ENCODE data around the gene VAC14.

The VAC14 gene

DNA sequence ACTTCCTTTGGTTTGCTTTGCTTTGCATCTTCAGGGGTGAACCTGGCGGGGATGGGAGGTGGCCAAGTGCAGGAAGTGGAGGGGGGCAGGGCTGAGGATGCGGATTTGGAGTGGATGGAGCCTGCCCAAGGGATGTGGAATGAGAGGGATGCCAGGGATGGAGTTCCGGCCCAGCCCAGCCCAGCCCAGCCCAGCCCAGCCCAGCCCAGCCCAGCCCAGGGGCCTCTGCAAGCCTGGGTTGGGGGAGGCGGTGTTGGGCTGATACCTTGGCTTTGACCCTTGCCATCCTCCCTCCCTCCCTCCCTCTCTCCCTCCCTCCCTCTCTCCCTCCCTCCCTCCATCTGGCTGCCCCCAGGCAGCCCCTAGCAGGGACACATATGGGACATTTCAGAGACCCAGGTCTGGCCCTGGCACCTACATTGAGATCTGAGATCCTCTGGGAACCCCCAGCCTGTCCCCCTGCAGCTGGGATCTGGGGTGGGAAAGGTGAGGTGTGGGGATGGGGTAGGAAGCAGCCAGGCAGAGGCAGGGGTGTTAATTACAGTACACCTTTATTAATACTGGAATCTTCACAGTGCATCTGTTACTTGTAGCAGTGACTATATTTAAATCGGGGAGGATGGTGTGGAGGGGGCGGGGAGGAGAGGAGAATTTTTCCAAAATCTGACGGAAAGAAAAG, 140.1 kb downstream of the VAC14 start:
- H3K27ac ChIP-seq (replicated peaks): no peak overlapping the region
- no peaks in the 10 kb centered on the region for H3K27me3 ChIP-seq (ENCODE audit: insufficient read depth, poor library complexity, severe bottlenecking)
- no peak for DNase-seq (ENCODE audit: low read depth in 1 of 2, low spot score in 1 of 2)
- TF ChIP-seq POLR2AphosphoS5 (IDR thresholded peaks at IDR 0.05; ENCODE audit: low read depth): 0 out of 2 replicates have a peak, but pooled peaks have one; percentile 8
- TF ChIP-seq, protein P1, sequence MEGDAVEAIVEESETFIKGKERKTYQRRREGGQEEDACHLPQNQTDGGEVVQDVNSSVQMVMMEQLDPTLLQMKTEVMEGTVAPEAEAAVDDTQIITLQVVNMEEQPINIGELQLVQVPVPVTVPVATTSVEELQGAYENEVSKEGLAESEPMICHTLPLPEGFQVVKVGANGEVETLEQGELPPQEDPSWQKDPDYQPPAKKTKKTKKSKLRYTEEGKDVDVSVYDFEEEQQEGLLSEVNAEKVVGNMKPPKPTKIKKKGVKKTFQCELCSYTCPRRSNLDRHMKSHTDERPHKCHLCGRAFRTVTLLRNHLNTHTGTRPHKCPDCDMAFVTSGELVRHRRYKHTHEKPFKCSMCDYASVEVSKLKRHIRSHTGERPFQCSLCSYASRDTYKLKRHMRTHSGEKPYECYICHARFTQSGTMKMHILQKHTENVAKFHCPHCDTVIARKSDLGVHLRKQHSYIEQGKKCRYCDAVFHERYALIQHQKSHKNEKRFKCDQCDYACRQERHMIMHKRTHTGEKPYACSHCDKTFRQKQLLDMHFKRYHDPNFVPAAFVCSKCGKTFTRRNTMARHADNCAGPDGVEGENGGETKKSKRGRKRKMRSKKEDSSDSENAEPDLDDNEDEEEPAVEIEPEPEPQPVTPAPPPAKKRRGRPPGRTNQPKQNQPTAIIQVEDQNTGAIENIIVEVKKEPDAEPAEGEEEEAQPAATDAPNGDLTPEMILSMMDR (IDR thresholded peaks at IDR 0.05; ENCODE audit: insufficient read depth, low read length): no peak
- no peak overlapping the region for H3K4me3 ChIP-seq (replicated peaks; ENCODE audit: insufficient read depth, low read length)

- TF ChIP-seq POLR2AphosphoS5 (IDR thresholded peaks at IDR 0.05; ENCODE audit: low read depth): 0 out of 2 replicates have a peak, but pooled peaks have one; percentile 13
- TF ChIP-seq, protein P1 (IDR thresholded peaks at IDR 0.05; ENCODE audit: insufficient read depth, low read length): no peak
- H3K27me3 ChIP-seq (ENCODE audit: insufficient read depth, poor library complexity, severe bottlenecking): no peaks in the 10 kb centered on the region
- no peak overlapping the region for H3K27ac ChIP-seq (replicated peaks)
- H3K4me3 ChIP-seq (replicated peaks; ENCODE audit: insufficient read depth, low read length): no peak overlapping the region
- no peak for DNase-seq (ENCODE audit: low read depth in 1 of 2, low spot score in 1 of 2)
These were observed 140.8 kb downstream of the VAC14 start for GRCh38 chr16:70659953-70660671.

GRCh38 chr16:70659546-70659945, 141.4 kb downstream of the VAC14 start:
- H3K27me3 ChIP-seq (ENCODE audit: insufficient read depth, poor library complexity, severe bottlenecking): no peaks in the 10 kb centered on the region
- H3K27ac ChIP-seq (replicated peaks): no peak overlapping the region
- DNase-seq (ENCODE audit: low read depth in 1 of 2, low spot score in 1 of 2): no peak
- TF ChIP-seq SPI1 (IDR thresholded peaks at IDR 0.05; ENCODE audit: borderline replicate concordance, low read depth) (no peak), GABPA (IDR thresholded peaks at IDR 0.05; ENCODE audit: low read depth) (no peak), POLR2AphosphoS5 (IDR thresholded peaks at IDR 0.05; ENCODE audit: low read depth) (no peak)
- TF ChIP-seq, protein P1 (IDR thresholded peaks at IDR 0.05; ENCODE audit: insufficient read depth, low read length): no peak
- TF ChIP-seq, protein P2, sequence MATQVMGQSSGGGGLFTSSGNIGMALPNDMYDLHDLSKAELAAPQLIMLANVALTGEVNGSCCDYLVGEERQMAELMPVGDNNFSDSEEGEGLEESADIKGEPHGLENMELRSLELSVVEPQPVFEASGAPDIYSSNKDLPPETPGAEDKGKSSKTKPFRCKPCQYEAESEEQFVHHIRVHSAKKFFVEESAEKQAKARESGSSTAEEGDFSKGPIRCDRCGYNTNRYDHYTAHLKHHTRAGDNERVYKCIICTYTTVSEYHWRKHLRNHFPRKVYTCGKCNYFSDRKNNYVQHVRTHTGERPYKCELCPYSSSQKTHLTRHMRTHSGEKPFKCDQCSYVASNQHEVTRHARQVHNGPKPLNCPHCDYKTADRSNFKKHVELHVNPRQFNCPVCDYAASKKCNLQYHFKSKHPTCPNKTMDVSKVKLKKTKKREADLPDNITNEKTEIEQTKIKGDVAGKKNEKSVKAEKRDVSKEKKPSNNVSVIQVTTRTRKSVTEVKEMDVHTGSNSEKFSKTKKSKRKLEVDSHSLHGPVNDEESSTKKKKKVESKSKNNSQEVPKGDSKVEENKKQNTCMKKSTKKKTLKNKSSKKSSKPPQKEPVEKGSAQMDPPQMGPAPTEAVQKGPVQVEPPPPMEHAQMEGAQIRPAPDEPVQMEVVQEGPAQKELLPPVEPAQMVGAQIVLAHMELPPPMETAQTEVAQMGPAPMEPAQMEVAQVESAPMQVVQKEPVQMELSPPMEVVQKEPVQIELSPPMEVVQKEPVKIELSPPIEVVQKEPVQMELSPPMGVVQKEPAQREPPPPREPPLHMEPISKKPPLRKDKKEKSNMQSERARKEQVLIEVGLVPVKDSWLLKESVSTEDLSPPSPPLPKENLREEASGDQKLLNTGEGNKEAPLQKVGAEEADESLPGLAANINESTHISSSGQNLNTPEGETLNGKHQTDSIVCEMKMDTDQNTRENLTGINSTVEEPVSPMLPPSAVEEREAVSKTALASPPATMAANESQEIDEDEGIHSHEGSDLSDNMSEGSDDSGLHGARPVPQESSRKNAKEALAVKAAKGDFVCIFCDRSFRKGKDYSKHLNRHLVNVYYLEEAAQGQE (IDR thresholded peaks at IDR 0.05; ENCODE audit: insufficient replicate concordance, low read depth): no peak
- no peak overlapping the region for H3K4me3 ChIP-seq (replicated peaks; ENCODE audit: insufficient read depth, low read length)

DNA sequence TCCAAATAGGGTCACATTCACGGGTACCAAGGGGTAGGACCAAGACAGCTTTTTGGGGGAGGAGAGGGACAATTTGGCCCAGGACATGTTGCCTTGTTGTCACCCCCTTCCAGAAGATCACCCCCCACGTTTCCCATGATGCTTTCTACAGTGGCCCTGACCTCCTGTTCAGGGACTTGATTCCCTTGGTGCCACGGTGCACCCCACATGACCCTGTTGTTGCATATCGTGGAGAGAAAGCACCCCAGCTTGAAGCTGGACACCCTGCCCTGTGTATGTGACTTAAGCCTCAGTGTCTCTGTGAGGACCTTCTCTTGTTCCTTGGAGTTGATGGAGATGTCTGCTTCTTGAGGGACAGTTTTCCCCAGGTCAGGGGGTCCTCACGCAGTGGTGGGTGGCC, 142.0 kb downstream of the VAC14 start:
- no peak for DNase-seq (ENCODE audit: low read depth in 1 of 2, low spot score in 1 of 2)
- H3K27ac ChIP-seq (replicated peaks): no peak overlapping the region
- H3K27me3 ChIP-seq (ENCODE audit: insufficient read depth, poor library complexity, severe bottlenecking): no peaks in the 10 kb centered on the region
- H3K4me3 ChIP-seq (replicated peaks; ENCODE audit: insufficient read depth, low read length): no peak overlapping the region
- TF ChIP-seq GABPA (IDR thresholded peaks at IDR 0.05; ENCODE audit: low read depth) (no peak), SPI1 (IDR thresholded peaks at IDR 0.05; ENCODE audit: borderline replicate concordance, low read depth) (no peak)

DNA sequence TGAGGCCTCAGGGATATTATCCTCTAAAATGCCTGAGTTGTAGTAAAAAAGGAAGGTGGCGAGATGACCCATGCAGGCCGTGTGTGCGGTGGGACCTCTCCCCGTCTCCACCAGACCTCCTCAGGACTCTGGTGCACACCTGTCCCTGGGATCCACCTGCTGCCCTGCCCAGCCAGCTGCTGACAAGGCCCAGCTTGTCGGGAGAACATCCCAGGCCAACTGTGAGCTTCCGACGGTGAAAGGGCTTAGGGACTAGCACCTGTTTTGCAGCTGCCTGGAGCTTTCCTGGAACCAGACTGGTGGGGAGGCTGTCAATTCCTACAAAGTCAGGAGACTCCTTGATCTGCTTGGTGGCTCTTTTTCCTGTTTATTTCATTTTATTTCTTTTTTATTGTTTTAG, 143.0 kb downstream of the VAC14 start:
- H3K27ac ChIP-seq (replicated peaks): no peak overlapping the region
- DNase-seq (ENCODE audit: low read depth in 1 of 2, low spot score in 1 of 2): no peak
- H3K27me3 ChIP-seq (ENCODE audit: insufficient read depth, poor library complexity, severe bottlenecking): no peaks in the 10 kb centered on the region
- TF ChIP-seq, protein P1 (IDR thresholded peaks at IDR 0.05; ENCODE audit: insufficient read depth, low read length): no peak
- TF ChIP-seq GABPA (IDR thresholded peaks at IDR 0.05; ENCODE audit: low read depth) (no peak), POLR2AphosphoS5 (IDR thresholded peaks at IDR 0.05; ENCODE audit: low read depth) (no peak), SPI1 (IDR thresholded peaks at IDR 0.05; ENCODE audit: borderline replicate concordance, low read depth) (no peak)
- TF ChIP-seq, protein P2 (IDR thresholded peaks at IDR 0.05; ENCODE audit: insufficient replicate concordance, low read depth): no peak
- no peak overlapping the region for H3K4me3 ChIP-seq (replicated peaks; ENCODE audit: insufficient read depth, low read length)
